ENCODE results near the gene CPM. TPM values are rescaled to one million over a fixed set of nuclear protein-coding genes. Genes with fewer than 3 reads are reported as not detected.
"Not testable (repeated sequence)": the region's sequence is repeated elsewhere in the genome, so short reads cannot be mapped to it uniquely, and the experiment has no call there.

The CPM gene
- total RNA-seq, 1 experiment from 2014 or later, result 13.3 TPM

DNA sequence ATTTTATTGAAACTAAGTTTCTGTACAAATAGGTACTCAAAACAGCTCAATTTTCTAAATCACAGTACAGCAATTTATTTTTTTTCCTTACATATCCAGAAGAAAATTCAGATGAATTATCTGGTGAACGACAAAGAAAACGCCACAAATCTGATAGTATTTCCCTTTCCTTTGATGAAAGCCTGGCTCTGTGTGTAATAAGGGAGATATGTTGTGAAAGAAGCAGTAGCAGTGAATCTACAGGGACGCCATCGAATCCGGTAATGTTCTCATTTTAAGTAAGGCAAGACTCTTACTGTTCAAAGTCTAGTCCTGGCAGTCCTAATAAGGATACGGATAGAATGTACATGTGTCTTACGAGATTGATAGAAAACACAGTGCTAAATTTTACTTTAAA lies 104.3 kb downstream of the CPM start:
- DNase-seq (ENCODE audit: low read depth), result no peak

DNA sequence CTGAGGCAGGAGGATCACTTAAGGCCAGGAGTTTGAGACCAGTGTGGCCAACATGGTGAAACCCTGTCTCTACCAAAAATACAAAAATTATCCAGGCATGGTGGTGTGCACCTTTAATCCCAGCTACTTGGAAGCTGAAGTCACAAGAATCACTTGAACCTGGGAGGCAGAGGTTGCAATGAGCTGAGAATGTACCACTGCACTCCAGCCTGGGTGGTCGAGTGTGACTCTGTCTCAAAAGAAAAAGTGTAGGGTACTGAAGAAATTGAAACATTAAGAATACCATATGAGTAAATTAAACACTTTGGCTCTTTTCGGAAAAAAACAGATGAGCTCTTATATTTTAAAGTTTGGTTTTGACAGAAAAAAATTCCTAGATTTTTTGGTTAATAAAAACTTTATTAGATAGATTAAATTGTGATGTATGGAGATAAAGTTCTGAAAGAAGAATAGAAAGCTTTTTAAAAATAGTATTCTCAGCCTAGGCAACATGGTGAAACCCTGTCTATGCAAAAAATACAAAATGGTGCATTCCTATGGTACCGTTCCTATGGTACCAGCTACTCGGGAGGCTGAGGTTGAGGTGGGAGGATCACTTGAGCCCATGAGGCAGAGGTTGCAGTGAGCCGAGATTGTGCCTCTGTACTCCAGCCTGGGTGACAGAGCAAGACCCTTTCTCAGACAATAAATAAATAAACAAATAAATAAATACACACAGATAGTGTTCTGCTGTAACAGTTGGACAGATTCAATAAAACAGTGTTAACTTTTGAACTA lies 104.9 kb downstream of the CPM start:
- DNase-seq (ENCODE audit: low read depth), result no peak

DNA sequence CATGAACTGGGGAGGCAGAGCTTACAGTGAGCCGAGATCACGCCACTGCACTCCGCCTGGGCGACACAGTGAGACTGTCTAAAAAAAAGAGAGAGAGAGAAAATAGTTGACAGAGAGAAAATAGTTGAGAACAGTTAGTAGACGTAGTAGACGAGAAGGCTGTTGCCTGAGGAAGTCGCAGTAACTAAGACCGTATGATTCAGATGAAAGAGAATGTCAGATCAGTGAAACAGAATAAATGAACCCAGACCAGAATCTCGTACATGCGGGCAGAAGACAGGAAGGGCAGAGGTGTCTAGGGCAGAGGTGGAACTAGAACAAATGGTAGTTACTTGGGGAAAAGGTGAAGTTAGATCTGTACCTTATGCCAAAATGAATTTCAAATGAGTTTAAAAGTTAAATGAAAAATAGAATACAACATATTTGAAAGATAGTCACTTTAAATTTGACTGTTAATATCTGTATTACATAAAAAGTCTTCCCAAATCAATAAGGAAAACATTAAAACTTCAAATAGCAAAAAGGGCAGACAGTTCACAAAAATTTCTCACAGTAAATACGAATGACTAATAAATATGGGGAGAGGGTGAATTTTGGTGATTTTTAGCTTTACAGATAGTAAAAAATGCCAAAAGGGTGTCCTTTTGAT lies 107.3 kb downstream of the CPM start:
- DNase-seq (ENCODE audit: low read depth), result no peak

DNA sequence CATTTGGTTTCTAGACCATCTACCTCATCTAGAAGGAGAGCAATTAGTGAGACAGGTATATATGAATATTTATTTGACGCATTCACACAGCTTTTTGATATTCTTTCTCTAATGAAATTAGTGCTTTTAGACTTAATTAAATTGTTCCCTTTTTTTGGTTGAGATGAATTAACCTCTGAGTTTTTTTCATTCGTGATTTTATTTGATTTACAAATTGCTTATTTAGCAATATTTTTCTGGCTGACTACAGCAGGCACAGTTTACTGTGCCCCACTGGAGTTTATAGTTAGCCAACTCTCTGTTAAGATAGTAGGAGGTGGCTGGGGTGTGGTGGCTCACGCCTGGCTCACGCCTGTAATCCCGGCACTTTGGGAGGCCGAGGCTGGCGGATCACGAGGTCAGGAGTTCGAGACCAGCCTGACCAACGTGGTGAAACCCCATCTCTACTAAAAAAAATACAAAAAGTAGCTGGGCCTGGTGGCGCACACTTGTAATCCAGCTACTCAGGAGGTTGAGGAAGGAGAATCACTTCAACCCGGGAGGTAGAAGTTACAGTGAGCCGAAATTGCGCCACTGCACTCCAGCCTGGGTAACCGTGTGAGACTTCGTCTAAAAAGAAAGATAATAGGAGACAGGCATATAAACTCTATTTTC lies 108.2 kb downstream of the CPM start:
- DNase-seq (ENCODE audit: low read depth), result no peak

DNA sequence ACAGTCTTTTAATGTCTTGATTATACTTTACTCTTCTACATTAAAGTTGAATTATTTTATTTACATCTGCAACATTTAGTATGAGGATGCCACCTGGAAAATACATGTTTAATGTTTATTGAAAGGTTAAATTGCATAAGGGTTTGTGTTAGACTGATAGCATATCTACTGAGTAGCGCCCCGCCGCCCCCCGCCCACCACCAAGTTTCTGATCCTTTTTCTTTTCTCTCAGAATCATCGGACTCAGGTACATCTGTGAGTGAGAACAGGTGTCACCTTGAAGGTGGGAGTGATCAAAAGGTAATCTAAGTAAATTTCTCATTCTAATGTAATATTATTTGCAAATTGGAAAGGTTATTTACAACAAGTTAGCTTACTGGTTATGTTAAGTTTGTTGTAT lies 108.8 kb downstream of the CPM start:
- no peak for DNase-seq (ENCODE audit: low read depth)

DNA sequence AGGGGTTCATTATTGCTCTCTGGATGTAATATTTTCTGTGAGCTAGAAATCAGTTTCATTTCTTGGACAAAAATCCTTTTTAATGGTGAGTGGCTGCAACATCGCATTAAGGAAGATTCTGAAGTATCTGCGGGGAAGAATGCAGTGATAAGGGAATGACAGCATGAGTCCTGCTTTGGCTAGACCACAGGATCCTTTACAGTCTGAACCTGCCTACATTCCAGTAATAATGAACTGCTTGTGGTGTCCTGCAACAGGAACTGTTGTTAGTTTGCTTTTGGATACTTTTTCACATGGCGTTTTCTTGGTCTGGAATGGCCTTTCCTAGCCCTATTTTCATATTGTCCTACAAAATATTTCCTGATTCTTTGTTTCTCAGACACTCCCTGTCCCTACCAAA lies 109.3 kb downstream of the CPM start:
- DNase-seq (ENCODE audit: low read depth), result no peak

DNA sequence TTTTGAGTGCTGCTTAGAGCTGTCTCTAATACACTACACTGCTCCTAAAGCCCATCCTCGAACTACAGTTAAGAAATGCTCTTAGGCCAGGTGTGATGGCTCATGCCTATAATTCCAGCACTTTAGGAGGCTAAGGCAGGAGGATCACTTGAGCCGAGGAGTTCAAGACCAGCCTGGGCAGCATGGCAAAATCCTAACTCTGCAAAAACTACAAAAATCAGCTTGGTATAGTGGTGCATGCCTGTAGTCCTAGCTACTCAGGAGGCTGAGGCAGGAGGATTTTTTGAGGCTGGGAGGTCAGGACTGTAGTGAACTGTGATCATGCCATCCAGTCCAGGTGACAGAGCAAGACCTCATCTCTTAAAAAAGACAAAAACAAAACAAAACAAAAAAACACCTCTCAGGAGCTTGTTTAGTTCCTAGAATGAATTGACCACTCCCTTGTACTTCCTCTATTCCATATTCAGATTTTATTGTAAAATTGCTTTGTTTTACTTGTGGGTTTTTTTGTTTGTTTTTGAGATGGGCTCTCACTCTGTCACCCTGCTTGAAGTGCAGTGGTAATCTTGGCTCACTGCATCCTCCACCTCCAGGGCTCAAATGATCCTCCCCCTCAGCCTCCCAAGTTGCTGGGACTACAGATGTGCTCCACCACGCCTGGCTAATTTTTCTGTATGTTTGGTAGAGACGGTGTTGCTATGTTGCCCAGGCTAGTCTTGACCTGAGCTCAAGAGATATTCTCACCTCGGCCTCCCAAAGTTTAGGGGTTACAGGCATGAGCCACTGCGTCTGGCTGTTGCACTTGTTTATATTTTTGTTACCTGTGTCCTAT lies 111.4 kb downstream of the CPM start:
- no peak for DNase-seq (ENCODE audit: low read depth)

DNA sequence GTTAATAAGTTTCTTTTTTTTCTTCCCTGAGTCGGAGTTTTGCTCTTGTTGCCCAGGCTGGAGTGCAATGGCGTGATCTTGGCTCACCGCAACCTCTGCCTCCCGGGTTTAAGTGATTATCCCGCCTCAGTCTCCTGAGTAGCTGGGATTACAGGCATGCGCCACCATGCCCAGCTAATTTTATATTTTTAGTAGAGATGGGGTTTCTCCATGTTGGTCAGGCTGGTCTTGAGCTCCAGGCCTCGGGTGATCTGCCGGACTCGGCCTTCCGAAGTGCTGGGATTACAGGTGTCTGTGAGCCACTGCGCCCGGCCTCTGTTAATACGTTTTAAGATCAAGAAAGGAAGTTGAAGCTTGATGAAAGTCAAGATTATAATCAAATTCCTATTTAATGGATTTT lies 113.5 kb downstream of the CPM start:
- DNase-seq (ENCODE audit: low read depth), result not testable (repeated sequence)

DNA sequence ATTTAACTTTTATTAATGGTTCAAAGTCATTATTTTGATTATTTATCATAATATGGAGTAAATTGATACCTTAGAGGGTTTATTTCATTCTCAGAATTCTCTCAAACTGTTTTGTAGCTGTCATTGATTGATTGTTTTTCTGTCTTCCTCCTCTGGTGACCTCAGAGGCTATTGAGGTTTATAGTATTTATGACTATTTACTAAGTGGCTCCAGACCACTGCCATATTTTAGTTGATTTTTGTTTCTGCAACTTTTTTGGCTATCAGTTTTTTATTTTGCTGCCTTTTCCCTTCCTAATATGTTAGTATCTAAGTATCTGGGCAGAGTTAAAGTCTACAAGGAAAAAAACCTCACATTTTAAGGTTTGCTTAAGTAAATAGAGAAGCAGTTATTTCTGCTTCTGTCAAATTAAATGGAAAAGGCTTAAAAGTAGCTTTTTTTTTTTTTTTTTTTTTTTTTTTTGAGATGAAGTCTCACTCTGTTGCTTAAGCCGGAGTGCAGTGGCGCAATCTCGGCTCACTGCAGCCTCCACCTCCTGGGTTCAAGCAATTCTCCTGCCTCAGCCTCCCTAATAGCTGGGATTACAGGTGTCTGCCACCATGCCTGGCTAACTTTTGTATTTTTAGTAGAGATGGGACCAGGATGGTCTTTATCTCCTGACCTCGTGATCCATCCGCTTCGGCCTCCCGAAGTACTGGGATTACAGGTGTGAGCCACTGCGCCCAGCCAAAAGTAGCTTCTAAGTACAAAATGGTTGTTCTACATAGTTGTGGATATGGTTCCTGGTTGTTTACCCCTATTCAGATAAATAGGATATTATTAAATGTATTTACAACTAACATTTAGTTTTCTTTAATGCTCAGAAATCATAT lies 116.8 kb downstream of the CPM start:
- no peak for DNase-seq (ENCODE audit: low read depth)

DNA sequence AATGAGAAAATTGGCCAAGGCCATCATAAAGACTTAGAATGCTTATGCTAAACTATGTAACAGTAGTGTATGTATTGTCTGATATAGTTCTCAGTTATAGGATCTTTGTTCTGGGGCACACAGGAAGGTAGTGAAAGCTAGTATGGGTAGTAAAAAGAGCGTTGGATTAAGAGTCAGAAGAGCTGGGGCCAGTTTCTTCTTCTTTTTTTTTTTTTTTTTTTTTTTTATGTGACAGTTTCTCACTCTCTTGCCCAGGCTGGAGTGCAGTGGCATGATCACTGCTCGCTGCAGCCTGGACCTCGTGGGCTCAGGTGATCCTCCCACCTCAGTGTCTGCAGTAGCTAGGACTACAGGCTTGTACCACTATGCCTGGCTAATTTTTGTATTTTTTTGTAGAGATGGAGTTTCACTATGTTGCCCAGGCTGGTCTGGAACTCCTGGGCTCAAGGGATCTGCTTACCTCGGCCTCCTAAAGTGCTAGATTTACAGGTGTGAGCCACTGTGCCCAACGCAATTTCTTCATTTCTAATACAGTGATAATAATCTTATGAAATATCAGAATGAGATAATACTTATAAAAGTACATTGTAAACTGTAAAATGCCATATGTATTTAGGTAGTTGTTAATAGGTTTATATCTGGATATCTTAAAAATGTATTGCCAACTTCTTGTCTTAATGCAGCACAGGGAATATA lies 117.6 kb downstream of the CPM start:
- DNase-seq (ENCODE audit: low read depth), result no peak

DNA sequence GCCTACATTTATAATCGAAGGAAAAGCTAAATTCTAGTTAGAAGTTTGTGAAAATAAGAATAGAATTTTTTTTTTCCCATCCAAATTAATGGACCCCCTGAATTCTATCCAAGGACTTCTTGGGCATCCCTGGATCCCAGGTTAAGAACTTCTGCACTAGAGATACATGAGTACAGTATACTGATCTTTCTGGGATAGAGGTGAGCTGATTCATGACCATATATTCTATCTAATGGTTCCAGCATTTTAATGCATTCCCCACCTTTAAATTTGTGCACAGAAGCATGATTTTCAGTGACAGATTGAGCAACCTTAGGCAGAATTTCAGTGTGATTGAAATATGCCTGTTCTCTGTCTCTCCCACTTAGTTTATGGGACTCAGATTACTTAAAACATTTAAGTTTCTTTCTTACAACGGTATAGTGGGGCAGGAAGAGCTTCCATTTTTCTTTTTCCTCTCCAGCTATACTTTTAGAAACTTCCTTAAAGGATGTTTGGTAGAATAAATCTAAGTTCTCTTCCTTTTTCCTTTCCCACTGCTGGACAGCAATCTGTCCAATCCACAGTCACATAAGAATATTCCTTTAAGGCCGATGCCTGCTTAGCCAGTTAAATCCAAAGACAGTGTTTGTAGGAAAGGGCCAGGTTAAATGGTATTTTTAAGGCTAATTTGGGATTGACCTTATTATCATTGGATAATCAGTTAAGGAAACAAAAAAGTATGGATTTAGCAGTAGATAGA lies 118.3 kb downstream of the CPM start:
- no peak for DNase-seq (ENCODE audit: low read depth)

DNA sequence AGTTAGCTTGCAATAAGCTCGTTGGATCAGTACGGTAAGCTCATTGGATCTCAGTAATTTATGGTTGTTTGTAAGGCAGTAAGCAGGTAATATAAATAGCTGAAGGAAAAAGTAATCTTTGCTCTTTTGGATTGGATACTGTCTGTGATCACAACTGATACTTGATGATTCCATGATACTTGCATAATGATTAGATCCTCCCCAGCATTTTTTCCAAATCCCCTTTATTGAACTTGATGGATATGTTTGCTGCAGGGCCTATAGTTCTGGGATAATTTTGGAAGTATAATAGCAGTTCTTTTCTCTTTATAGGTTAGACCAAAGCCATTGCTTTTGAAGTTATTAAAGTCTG lies 119.8 kb downstream of the CPM start:
- DNase-seq (ENCODE audit: low read depth), result no peak

DNA sequence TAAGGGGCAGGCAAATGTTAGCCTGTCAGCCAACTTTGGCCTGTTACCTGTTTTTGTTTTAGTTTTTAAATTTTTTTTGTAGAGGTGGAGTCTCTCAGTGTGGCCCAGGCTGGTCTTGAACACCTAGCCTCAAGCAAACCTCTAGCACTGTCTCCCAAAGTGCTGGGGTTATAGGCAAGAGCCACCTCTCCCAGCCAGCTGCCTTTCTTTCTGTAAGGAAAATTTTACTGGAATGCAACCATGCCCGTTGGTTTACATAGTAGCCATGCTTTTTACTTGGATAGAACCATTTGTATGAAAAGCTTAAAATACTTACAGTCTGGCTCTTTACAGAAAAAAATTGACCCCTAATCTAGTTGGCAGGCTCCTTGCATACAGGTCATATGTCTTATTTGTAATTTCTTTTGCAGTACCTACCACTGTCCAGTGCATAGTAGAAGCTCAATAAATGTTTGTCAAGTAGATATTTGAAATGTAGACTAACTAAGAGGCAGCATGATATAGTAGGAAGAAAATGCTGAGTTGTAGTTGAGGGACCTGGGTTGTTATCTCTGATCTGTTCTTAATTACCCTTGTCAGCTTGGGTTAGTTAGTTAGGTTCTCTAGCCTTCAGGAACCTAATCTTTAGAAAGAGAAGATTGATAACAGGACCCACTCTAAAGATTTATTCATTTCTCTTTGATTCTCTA lies 120.3 kb downstream of the CPM start:
- no peak for DNase-seq (ENCODE audit: low read depth)

DNA sequence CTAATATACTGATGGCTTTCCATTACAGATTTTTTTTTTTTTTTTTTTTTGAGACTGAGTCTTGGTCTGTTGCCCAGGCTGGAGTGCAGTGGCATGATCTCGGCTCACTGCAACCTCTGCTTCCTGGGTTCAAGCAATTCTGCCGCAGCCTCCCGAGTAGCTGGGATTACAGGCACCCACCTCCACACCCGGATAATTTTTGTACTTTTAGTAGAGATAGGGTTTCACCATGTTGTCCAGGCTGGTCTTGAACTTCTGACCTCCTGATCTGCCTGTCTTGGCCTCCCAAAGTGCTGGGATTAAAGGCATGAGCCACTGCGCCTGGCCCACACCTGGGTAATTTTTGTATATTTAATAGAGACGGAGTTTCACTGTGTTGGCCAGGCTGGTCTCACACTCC lies 121.4 kb downstream of the CPM start:
- DNase-seq (ENCODE audit: low read depth), result not testable (repeated sequence)

DNA sequence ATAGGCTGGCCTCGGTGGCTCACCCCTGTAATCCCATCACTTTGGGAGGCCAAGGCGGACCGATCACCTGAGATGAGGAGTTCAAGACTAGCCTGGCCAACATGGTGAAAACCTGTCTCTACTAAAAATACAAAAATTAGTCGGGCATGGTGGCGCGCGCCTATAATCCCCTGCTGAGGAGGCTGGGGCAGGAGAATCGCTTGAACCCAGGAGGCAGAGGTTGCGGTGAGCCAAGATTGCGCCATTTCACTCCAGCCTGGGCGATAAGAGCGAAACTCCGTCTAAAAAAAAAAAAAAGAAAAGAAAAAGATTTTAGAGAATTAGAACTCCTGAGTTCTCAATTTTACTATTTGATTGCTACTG lies 123.0 kb downstream of the CPM start:
- not testable (repeated sequence) for DNase-seq (ENCODE audit: low read depth)

DNA sequence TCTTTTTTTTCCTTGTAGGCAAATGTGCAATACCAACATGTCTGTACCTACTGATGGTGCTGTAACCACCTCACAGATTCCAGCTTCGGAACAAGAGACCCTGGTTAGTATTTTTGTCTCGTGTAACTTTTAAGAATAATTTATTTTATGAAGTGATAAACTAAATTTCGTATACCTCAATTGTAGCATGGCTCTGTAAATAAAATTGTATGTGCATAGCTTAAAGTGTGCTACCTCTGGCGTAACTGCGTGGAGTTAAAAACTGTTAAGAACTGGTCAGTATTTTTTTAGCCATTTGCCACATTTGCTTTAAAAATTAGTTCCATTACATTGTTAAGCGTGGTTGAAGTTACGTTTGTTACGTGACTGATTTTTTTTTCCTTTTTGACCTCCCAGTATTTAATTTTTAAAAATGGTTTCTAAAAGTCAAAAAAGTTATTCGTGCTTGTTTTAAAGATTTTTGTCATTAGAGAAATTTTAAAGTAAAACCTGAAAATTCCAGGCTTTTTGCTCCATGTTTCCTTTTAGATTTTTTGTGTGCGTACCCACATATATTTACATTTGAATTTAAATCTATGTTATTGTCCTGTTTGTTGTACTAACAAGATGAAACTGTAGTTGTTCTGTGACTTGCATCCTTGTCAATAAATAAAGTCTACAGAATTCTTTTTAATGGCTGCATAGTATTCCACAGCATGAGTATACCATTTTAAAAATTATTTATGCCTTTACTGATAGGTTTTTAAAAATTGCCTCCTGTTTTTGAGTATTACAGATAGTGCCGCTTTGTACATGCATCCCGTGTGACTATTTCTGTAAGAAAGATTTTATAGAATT lies 123.6 kb downstream of the CPM start:
- no peak for DNase-seq (ENCODE audit: low read depth)

DNA sequence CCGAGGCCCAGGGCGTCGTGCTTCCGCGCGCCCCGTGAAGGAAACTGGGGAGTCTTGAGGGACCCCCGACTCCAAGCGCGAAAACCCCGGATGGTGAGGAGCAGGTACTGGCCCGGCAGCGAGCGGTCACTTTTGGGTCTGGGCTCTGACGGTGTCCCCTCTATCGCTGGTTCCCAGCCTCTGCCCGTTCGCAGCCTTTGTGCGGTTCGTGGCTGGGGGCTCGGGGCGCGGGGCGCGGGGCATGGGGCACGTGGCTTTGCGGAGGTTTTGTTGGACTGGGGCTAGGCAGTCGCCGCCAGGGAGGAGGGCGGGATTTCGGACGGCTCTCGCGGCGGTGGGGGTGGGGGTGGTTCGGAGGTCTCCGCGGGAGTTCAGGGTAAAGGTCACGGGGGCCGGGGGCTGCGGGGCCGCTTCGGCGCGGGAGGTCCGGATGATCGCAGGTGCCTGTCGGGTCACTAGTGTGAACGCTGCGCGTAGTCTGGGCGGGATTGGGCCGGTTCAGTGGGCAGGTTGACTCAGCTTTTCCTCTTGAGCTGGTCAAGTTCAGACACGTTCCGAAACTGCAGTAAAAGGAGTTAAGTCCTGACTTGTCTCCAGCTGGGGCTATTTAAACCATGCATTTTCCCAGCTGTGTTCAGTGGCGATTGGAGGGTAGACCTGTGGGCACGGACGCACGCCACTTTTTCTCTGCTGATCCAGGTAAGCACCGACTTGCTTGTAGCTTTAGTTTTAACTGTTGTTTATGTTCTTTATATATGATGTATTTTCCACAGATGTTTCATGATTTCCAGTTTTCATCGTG lies 124.4 kb downstream of the CPM start:
- DNase-seq (ENCODE audit: low read depth), result peak; percentile 95

Data from LHCN-M2 (cell line).